Retina (tissue), 1 donor: Measurements from ENCODE around the gene PADI4.
"Not testable (repeated sequence)": the region's sequence is repeated elsewhere in the genome, so short reads cannot be mapped to it uniquely, and the experiment has no call there.

Experiments used
- DNase-seq: peaks from one replicate; pipeline ENCODE4 v3.0.0-alpha.2; 2016

PADI4 gene

DNA sequence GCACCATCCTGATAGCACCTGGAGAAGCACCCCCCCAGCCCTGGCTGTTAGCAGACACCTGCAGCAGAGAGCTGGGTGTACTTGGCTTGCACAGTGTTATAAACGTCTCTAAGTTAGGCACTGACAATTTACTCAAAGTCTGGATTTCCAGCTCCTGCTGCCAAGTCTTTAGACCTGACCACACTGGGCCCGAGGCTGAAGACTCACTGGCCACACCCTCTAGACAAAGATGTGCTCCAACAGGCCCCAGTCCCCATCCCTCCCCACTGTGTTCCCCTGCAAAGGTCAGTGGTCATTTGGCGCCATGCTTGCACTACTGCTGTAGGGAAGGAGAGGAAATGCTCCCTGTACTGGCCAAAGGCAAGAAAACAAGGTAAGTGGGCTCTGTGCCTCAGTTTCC is 95.1 kb downstream of the PADI4 start:
- no peak for DNase-seq

DNA sequence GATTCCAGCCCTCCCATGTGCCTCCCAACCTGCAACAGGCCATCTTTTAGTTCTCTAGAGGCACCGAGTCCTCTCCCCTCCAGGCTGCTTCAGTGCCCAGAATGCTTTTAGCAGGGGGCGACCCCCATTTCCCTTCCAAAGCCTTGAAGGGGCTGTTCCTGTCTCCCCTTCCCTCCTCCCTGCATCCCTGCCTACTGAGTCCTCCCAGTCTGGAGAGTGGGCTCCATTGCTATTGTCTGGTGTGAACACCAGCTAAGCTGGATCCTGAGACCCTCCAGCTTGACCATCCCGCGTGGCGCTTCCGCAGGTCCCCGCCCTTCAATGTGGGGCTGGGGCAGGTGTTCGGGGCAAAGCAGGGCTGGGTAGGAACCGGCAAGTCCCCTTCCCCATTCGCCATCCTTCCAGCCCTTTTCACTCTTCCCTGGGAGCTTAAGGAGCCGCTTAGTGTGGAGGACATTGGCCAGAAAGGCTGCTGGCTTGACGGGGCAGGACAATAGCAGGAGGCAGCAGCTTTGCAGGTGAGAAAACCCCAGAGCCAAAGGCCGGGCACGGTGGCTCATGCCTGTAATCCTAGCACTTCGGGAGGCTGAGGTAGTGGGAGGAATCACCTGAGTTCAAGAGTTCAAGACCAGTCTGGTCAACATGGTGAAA is 96.2 kb downstream of the PADI4 start:
- no peak for DNase-seq

DNA sequence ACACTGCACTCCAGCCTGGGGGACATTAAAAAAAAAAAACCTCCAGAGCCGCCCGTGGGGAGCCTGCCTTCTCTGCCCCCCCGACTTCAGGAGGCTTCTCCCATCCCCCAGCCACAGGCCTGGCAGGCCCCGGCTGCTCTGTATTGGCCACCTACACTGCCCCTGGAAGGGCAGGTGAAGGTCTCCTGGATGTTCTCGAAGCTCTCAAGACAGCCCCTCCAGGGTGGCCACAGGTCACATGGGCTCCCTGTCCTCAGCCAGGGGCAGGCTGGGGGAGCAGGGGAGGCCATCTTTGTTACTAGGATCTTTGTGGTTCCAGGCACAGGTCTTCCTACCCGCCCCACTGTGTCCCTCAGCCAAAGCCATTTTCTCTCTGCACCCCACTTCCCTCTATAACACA is 96.8 kb downstream of the PADI4 start:
- no peak for DNase-seq

DNA sequence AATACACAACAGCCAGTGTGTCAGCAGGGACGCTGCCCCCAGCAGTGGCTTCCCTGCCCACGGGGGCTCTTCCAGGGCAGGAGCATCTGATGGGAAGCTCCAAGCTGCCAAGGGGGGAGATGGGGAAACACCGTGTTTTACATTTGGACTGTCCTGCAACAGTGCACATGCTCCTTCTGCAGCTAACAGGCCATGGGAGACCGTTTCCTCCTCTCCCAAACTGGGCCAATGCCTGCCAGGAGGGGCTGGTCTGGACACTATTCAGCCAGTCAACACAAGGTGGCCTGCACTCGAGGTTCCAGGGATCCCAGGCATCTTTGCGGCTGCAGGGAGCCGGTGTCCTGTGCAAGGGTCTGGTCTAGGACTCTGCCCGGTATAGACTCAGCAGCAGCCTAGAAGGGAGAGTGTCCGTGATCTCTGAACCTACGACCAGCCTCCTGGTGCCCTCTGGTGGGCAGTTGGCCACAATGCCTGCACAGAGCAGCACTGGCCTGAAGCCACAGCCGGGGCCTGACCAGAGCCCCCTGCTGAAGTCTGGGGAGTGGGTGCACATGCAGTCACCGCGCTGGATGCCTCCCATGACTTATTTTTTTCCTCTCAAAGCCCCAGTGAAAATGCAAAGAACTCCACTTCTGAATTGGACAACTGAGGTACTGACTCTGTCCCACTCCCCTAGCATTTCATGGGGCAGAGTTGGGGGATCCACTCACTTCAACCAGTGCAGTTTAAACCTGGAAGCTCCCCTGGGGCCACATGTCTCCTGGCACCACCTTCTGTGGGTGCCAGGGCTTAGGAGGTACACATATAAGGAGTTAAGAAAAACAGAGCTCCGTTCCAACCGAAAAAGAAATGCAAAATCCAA is 98.1 kb downstream of the PADI4 start:
- DNase-seq: peak; percentile 78

DNA sequence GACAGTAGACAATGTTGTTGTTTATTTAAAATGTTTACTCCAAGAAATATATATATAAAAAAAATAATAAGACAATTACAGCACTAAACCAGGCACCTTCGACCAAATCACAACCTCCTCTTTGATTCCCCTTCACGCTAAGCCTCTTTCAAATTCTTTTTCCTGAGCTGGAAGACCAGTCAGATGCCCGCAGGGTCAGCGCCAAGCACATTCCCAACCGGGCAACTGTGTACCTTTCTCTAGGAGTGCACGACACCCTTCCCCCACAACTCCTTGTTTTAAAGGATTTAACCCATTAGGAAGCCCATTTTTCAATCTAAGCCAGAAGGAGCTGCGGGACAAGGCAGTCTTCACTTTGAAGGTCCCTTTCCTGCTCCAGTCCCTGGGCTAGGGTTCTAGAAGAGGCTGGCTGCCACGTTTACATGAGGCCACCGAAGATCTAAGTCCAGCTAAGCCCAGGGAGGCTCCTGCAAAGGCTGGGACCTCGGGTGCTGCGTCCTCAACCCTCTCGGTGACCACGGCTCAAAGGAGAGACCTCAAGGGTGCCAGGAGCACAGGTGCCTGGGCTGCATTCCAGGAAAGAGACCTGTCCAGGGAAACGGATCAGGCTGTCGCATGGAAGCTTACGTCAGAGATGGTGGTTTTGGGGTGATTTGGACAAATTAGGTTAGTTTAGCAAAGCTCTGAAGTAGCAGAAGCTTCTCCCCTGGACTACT is 98.9 kb downstream of the PADI4 start:
- not testable (repeated sequence) for DNase-seq

DNA sequence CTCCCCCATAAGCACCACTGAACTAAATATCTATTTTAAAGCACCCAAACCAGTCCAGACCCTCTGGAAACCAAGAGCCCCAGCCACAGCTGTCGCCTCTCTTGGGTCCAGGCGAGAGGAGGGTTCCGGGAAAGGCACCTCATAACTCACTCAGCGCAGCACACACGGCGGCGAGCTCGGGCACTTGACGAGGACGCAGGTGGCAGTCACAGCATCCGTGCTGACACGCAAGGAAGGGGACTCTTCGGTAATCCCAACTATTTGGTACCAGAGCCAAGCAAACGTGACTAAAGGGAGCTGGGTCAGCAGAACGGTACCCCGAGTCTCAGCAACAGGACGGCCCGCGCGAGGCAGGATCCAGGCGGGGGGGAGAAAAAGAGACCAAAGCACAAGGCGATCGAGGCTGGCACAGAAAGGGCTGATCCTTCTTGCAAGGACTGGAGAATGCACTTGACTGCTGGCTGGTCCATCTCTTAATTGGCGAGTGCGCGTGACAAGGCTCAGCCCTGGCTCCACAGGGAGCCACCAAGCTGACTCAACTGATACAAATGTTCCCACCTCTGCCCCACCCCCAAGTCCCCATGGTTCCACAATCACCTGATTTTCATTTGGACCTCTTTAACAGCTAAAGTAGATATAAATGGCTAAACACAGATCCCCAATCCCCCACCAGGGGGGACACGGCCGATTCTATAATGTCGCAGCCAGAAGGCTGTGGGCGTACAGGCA is 100.0 kb downstream of the PADI4 start:
- not testable (repeated sequence) for DNase-seq

DNA sequence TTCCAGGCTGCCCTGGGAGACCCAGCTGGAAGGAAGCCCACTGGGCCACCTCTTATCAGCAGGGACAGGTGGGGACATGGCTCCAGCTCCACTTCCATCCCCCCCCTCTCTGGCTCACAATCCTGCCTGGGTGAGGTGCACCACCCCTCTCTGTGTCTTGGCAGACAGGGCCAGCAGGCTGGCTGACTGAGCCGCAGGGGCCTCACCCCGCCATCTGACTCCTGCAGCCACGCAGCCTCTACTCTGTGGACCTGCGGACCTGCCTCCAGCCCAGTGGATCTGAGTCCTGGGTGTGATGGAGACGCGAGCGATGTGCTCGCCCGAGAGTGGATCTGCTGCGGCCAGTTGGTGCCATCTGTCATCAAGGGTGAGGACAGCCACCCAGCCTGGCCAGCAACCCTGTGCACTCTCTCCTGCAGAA is 101.4 kb downstream of the PADI4 start:
- DNase-seq: no peak

DNA sequence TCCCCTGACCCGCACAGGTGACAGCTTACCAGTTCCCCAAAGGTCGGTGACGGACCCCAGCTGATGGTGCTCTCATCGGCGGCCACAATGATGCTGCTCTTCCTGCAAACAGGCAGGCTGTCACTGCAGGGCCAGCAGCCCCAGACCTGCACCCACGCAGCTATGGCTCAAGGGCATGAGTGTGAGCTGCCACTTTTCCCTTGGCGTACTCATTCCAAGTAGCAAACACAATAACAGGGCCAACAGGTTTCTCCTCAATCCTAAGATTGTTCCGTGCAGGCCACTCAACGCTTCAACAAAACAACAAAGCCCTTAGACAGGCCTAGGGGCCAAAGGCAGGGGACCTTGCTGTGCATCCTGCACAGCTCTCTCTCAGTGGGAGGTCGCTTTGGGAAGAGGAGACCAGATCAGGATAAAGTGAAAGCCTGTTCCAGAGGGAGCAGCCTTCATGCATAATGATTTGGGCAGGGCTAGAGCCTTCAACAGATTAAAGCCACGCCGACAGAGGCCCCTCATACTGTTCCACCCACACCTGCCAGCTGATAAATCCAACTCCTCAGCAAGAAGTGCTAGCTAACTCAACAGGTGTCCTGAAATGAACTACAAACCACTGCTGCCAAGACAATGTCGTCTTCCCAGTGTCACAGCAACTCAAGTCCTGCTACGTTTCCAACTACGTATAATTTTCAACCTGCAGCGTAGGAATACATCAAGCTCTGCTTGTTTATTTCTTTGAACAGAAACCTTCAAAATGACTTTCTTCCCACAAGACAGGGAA is 104.3 kb downstream of the PADI4 start:
- no peak for DNase-seq
